ENCODE measurements around the gene POM121C. TPM values are rescaled to one million over a fixed set of nuclear protein-coding genes. Genes with fewer than 3 reads are reported as not detected.
"Not testable (repeated sequence)": the region's sequence is repeated elsewhere in the genome, so short reads cannot be mapped to it uniquely, and the experiment has no call there.

Gene POM121C
- total RNA-seq, 1 donor from 2014 or later, result 14.5 TPM

DNA sequence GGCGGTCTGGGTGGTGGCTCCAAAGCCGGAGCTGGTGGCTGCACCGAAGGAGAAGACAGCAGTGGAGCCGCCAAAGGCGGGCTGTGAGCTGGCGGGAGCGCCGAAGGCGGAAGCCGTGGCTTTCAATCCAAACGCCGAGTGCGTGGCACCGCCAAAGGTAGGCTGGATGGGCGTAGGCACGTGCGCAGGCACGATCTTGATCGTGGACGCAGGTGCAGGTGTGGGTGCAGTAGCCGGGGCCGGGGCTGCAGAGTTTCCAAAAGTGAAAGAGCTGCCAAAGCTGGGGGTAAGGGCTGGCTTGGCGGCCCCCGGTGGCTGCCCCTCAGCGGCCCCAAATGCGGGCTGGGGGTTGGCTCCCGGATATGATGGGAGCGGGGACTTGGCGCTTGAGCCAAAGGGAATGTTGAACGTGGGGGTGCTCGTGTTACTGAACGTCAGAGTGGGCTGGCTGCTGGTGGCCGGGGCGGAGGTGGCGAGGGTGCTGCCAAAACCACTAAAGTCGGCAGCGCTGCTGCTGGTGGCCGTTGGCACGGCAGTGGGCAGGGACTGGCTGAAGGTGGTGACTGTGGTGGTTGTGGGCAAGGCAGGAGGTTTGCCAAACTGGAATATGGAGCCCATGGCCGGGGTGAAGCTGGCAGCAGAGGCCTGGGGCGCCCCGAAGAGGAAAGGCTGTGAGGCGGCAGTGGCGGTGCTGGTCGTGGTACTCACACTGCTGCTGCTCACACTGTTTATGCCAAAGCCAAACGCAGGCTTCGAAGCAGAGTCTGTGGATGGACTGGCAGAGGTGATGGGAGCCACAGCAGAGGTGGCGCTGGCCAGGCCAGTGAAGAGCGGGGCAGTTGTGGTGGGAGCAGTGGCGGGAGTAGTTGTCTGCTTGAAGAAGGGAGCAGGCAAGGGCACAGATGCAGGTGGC is 64.0 kb downstream of the POM121C start:
- DNase-seq, result not testable (repeated sequence)

DNA sequence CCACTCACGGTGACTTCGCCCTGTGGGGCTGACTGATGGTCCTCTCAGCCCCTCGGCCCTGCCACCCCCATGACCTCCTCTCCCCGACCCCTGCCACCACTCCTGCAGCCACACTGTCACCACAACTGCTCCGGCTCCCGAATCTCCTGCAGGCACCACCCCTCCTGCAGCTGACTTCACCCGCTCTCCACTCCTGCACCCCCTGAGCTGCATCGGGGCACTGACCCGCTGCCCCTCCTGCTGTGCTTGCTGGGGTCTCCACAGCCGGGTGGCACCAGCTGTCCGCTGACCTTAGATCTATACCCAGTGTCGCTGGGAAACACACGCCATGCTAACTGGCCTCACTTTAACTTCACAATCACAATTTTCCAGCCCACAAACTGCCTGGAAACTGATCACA is 65.9 kb downstream of the POM121C start:
- not testable (repeated sequence) for DNase-seq

DNA sequence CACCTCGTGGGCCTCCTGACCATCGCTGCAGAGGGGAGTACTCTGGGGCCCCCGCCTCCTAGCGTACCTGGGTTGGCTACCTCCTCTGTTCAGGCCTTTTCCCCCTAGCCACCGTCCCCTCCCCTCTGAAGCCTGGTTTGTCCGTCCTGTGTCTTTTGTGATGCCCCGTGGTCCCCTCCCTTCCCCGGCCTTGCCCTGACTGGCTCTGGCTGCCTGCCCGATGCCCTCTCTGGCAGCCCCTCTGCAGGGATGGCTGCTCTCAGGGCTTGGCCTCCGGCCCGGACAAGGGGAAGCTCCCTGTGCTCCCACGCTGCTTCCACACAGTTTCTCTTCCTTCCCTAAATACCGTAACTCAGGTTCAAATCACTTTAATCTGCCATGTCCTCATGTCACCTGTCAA is 66.4 kb downstream of the POM121C start:
- DNase-seq, result not testable (repeated sequence)

DNA sequence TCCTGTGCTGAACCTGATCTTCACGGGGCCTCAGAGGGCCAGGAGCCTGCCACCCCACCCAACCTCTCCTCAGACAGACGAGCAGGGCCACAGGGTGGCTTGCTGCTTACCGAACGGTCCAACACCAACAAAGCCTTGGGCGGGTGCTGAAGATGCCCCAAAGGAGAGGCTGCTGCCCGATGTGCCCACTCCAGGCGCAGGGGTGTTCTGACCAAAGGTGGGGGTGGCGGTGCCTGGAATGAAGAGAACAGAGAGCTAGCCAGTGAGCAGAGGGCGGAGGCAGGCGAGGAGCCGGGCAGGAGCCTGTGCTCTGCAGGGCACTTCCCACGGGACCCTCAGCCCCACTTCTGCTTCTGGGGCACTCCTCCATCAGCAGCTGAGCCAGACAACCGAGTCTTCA is 66.9 kb downstream of the POM121C start:
- not testable (repeated sequence) for DNase-seq

DNA sequence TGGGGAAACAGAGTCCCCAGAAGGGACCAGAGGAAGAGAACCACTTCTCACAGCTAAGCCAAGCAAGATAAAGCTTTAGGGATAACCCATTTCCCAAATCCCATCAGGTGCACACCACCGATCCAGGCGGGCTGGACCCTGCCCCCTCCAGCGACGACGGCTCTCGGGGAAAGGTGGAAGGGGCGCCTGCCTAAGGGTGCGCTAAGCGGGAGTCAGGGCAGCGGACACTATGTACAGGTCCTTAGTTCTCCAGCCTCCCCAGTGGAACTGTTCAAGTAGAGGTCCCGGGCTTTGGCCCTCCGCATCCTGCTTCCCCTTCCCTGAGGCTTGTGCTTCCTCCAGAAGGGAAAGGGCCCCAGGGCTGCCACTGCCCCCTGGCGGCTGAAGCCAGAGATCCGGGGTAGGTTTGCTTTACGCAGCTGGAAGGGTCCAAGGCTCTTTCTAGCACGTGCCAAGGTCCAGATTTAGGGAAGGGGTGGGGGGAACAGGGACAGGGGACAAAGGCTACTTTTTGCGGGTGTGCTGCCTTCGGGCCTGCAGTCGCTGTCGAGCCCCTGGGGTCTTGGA is 67.7 kb downstream of the POM121C start:
- DNase-seq, result not testable (repeated sequence)

GRCh38 chr7:75416787-75417186 is 69.3 kb downstream of the POM121C start:
- not testable (repeated sequence) for DNase-seq

DNA sequence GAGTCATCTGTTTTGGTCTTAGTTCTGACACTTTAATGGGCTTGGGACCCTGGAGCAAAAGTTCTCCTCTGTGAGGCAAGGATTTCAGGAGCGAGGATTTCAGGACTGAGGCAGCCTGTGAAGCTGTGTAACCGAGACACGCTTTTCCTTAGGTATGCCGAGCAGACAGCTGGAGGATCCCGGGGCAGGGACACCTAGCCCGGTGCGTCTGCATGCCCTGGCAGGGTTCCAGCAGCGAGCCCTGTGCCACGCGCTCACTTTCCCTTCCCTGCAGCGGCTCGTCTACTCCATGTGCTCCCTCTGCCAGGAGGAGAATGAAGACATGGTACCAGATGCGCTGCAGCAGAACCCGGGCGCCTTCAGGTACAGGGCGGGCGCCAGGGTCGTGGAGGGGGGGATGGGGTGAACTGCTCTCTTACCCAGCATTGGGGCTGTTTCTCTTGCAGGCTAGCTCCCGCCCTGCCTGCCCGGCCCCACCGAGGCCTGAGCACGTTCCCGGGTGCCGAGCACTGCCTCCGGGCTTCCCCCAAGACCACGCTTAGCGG is 70.2 kb downstream of the POM121C start:
- not testable (repeated sequence) for DNase-seq

GRCh38 chr7:75415428-75415817 is 70.7 kb downstream of the POM121C start:
- DNase-seq, result not testable (repeated sequence)

DNA sequence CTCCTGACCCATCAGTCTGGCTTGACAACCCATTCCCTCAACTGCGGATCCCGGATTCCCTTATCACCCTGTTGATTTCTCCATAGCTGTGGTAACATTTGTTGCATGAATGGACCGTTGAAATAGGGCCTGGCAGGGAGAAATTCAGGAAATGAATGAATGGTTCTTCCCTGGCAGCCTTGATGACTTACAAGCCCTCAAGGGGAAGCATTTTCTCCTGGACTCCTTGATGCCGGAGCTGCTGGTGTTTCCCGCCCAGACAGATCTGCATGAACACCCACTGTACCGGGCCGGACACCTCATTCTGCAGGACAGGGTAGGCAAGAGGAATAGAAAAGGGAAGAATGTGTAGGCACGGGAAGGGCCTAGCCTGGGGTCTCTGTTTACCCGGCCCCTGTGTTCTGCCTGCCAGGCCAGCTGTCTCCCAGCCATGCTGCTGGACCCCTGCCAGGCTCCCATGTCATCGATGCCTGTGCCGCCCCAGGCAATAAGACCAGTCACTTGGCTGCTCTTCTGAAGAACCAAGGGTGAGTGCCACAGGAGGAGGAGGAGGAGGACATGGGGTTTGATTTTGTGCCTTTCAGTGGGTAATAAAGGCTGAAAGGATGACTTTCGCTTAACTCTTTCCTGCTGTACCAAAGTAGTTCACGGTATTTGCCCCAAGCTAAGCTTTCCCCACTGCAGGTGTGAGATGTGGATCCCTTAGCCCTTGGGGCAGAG is 71.2 kb downstream of the POM121C start:
- not testable (repeated sequence) for DNase-seq

- DNase-seq, result not testable (repeated sequence)
These were observed 71.9 kb downstream of the POM121C start for GRCh38 chr7:75414204-75414603.

GRCh38 chr7:75410823-75411173 is 75.3 kb downstream of the POM121C start:
- DNase-seq, result not testable (repeated sequence)

DNA sequence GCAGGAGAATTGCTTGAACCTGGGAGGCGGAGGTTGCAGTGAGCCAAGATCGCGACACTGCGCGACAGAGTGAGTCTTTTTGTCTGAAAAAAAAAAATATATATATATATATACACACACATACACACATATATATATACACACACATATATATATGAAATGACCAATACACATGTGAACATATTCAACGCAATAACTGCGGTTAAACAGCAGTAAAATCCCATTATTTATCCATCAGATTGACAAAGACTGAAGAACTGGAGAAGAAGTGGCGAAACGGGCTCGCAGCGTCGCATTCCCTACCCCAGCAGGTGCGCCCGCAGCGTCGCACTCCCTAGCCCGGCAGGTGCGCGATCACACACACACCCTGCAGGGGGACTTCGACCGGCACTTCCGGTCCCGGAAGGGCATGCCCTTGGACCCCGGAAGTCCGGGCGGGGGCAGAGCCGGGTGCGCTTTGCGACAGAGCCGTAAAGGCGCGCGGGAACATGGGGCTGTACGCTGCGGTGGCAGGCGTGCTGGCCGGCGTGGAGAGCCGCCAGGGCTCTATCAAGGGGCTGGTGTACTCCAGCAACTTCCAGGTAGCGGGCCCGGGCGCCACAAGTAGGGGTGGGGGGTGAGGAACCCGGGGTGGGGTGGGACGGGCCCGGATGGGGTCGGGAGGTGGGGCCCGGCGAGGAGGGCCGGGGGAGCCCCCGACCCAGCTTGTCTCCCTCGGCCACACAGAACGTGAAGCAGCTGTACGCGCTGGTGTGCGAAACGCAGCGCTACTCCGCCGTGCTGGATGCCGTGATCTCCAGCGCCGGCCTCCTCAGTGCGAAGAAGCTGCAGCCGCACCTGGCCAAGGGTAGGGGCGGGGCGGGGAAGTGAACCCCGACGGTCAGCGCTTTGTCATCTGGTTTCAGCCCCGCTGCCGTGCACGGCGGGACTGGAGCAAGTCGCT is 75.9 kb downstream of the POM121C start:
- DNase-seq, result not testable (repeated sequence)

DNA sequence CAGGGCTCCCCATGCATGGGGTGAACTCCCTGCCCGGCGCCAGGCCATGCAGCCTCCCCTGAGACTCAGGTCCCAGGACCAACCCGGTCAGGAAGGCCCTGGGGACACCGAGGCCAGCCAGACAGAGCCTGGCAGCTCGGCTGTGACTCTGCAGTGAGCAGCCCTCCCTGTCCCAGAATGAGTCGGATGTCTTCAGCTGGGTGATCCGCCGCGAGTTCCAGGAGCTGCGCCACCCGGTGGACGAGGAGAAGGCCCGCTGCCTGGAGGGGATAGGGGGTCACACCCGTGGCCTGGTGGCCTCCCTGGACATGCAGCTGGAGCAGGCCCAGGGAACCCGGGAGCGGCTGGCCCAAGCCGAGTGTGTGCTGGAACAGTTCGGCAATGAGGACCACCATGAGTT is 81.4 kb downstream of the POM121C start:
- DNase-seq, result not testable (repeated sequence)

GRCh38 chr7:75403455-75404443 is 82.3 kb downstream of the POM121C start:
- not testable (repeated sequence) for DNase-seq

DNA sequence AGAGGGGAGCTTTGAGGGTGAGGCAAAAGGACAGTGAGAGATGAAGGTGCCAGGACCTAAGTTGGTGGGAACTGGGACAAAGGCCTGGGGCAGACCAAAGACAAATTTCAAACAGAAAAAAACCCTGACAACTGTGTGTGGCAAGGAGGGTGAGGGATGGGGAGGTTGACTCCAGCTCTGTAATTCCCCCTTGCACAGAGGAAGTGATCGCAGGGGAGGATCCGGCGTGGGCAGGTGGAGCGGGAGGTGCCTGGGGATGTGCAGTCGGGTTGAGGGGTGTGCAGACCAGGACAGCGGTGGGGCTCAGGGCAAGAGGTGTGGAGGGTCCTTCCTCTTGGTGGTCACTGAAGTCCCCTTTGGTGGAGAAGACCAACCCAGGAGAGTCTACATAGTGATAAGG is 85.5 kb downstream of the POM121C start:
- not testable (repeated sequence) for DNase-seq

DNA sequence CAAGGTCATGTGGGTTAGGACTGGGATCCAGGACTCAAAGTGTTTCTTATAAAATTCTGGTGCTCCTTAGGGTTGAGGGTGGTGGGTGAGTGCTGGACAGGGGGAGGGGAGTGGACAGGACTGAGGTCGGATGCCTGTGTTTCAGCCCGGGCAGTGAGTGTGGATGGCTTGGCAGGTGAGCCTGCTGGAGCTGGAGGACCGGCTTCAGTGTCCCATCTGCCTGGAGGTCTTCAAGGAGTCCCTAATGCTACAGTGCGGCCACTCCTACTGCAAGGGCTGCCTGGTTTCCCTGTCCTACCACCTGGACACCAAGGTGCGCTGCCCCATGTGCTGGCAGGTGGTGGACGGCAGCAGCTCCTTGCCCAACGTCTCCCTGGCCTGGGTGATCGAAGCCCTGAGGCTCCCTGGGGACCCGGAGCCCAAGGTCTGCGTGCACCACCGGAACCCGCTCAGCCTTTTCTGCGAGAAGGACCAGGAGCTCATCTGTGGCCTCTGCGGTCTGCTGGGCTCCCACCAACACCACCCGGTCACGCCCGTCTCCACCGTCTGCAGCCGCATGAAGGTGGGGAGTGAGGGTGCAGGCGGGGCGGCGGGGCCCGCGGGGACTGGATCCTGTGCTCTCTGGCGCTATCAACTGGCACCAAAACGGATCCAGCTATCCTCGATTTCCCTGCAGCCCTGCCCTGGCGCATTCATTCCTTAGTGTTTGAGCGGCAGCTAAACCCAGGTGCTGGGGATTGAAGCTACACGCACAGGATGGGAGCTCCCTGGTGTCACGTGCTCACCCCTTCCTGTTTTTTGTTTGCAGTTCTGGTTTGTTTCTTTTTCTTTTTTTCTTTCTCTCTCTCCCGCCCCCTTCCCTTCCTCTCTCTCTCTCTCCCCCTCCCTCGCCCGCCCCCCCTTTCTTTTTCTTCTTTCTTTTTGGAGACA is 87.1 kb downstream of the POM121C start:
- not testable (repeated sequence) for DNase-seq

DNA sequence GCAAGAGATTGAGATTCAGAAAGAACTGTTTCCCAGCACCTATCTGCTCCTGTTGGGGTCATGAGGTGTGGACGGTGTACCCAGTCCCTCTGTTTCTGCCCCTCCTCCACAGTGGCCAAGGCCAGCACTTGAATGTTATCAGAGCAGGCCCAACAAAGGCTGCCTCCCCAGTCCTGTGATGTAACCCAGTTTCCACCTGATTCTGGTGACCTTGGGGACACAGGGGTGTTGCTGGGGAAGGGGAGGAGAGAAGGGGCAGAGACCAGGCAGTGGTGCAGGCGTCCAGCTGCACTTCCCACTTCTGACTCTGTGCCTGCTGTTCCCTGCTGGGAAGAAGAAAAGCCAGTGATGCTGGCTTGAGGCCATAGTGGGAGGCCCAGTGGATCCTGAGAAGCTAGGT is 88.2 kb downstream of the POM121C start:
- DNase-seq, result not testable (repeated sequence)

DNA sequence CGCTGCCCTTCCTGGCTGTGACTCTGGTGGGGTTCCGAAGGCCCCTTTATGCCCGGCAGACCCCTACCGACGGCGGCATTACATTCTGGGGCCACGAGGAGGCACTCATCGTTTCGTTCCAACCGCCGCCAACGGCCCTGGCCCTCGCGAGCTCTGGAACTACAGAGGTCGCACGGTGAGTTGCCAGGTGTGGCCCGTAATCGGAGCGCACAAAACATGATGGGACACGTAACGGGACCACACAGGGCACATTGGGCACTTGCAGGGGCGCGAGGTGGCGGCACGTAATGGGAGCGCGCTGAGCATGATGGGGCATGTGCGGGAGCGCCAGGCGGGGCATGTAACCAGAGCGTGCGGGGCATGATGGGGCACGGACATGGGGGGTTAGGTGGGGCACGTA is 90.8 kb downstream of the POM121C start, which contains the start of gene TRIM73:
TSS of gene TRIM73 (plus strand) at position 301 of the 400 bp plus-strand sequence. CDS start 3,305 bp downstream, outside the sequence.
- not testable (repeated sequence) for DNase-seq

GRCh38 chr7:75393194-75393593 is 92.9 kb downstream of the POM121C start:
- DNase-seq, result not testable (repeated sequence)
